Panc1 (cell line): ENCODE measurements around the gene POLD1. TPM values are rescaled to one million over a fixed set of nuclear protein-coding genes. Genes with fewer than 3 reads are reported as not detected.

Experiments
- ATAC-seq: fragments of 200-7000 bp; cut with Tn5 transposase; 2 replicates; pipeline ENCODE4 v1.9.1; 2020; ENCODE audit warnings: mild to moderate bottlenecking, moderate library complexity
- BruUV-seq: library from RNA; stranded (reverse); fragments of 400-500 nt; replicated peaks from 2 replicates; lab custom pipeline; 2021; lab: Mats Ljungman, UMichigan
- CTCF ChIA-PET: fragments of 300-600 bp; sonication (Branson Sonifier 250); formaldehyde crosslinking; loops from one replicate; lab custom pipeline; 2022; ENCODE audit warnings: antibody characterized with exemption; lab: Charles Lee
- POLR2A ChIA-PET: fragments of 300-600 bp; sonication (Branson Sonifier 250); formaldehyde crosslinking; loops from one replicate; lab custom pipeline; 2022; ENCODE audit warnings: antibody characterized with exemption; lab: Charles Lee
- DNase-seq: peaks from one replicate; pipeline ENCODE4 v3.0.0-alpha.2; 2010; ENCODE audit warnings: low read depth, low spot score
- H3K27ac ChIP-seq: 2 replicates; pipeline ENCODE4 v1.5.1; 2011; ENCODE audit warnings: mild to moderate bottlenecking, low read length, inconsistent platforms
- H3K27me3 ChIP-seq: fragments of 200-500 bp; sonication (Bioruptor generic); 2 replicates; pipeline ENCODE4 v1.6.0; 2014; ENCODE audit warnings: low read length, inconsistent platforms; ENCODE audit not compliant: control insufficient read depth, insufficient read depth
- H3K36me3 ChIP-seq: fragments of 200-500 bp; sonication (Bioruptor generic); 2 replicates; pipeline ENCODE4 v1.5.1; 2014; ENCODE audit warnings: inconsistent platforms, mild to moderate bottlenecking, low read length, moderate library complexity; ENCODE audit not compliant: control insufficient read depth, insufficient read depth
- H3K4me1 ChIP-seq: 2 replicates; pipeline ENCODE4 v1.5.1; 2011; ENCODE audit warnings: inconsistent platforms, mild to moderate bottlenecking, low read length, moderate library complexity; ENCODE audit not compliant: control insufficient read depth, insufficient read depth
- H3K4me3 ChIP-seq, 2 experiments: 2 replicates each; pipeline ENCODE4 v1.5.1; 2011 to 2012; ENCODE audit warnings: low read depth in 2 of 2, low read length in 2 of 2, mild to moderate bottlenecking in 2 of 2, inconsistent platforms in 1 of 2, moderate library complexity in 1 of 2
- H3K9me3 ChIP-seq: fragments of 200-500 bp; sonication (Bioruptor generic); 2 replicates; pipeline ENCODE4 v1.5.1; 2014; ENCODE audit warnings: low read depth, mild to moderate bottlenecking, inconsistent platforms, low read length, moderate library complexity; ENCODE audit not compliant: control insufficient read depth, insufficient read depth
- POLR2AphosphoS5 ChIP-seq: IDR thresholded peaks from 2 replicates; pipeline ENCODE4 v1.6.1; 2012; ENCODE audit warnings: mild to moderate bottlenecking, low read depth, low read length, moderate library complexity
- SIN3A ChIP-seq: IDR thresholded peaks from 2 replicates; pipeline ENCODE4 v1.6.1; 2012; ENCODE audit warnings: low read depth, mild to moderate bottlenecking, low read length, moderate library complexity, borderline replicate concordance; ENCODE audit not compliant: insufficient read depth
- TCF7L2 ChIP-seq: IDR thresholded peaks from 2 replicates; pipeline ENCODE4 v1.6.1; 2011; ENCODE audit warnings: mild to moderate bottlenecking, low read depth, low read length, inconsistent platforms
- in situ Hi-C: cut with HindIII; loops from 2 replicates; pipeline ENCODE4 v1.10.0; 2016; ENCODE audit warnings: low sequenced_read_pairs, low pct_unique_long_range_greater_than_20kb
- intact Hi-C: fragments of 100-400 bp; cut with micrococcal nuclease; formaldehyde crosslinking; loops from one replicate; pipeline ENCODE4 v1.10.0; 2022; ENCODE audit not compliant: unreplicated experiment
- total RNA-seq: library from RNA; stranded (reverse); gene quantifications from one replicate; pipeline ENCODE4 v1.2.1, GENCODE V29; 2021; ENCODE audit not compliant: unreplicated experiment
- TF ChIP-seq, protein P1 (sequence below): fragments of 450-650 bp; IDR thresholded peaks from 2 replicates; pipeline ENCODE4 v1.5.1; 2017; ENCODE audit warnings: mild to moderate bottlenecking
- TF ChIP-seq, protein P2 (sequence below), 2 experiments: IDR thresholded peaks; 2 replicates each; pipeline ENCODE4 v1.6.1; 2011 to 2012; ENCODE audit warnings: low read depth in 2 of 2, control low read depth in 1 of 2, low read length in 1 of 2, mild to moderate bottlenecking in 1 of 2, moderate library complexity in 1 of 2; ENCODE audit not compliant: insufficient read depth in 1 of 2

Gene POLD1
- total RNA-seq, 1 experiment from 2014 or later, result 71.7 TPM

DNA sequence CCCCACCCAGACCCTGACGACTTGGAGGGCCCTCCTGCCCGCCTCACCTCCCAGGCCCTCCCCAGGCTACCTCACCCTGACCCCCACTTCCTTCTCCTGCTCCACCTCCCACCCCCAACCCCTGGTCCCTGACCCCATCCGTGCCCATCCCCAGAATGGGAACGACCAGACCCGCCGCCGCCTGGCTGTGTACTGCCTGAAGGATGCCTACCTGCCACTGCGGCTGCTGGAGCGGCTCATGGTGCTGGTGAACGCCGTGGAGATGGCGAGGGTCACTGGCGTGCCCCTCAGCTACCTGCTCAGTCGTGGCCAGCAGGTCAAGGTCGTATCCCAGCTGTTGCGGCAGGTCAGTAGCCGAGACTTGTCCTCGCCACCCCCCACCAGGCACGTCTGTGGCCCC is 22.7 kb downstream of the POLD1 start:
- H3K4me1 ChIP-seq, result no peaks in the 10 kb centered on the region
- no peak for ATAC-seq
- H3K36me3 ChIP-seq, result no peaks in the 10 kb centered on the region
- no TSS peak for BruUV-seq
- intact Hi-C loops, result no loop called here
- H3K27ac ChIP-seq, result no peak overlapping the region
- DNase-seq, result no peak
- in situ Hi-C loops, result no loop called here
- H3K4me3 ChIP-seq, result no peak overlapping the region
- TF ChIP-seq POLR2AphosphoS5 (no peak), SIN3A (no peak), TCF7L2 (no peak)
- TF ChIP-seq, protein P1, sequence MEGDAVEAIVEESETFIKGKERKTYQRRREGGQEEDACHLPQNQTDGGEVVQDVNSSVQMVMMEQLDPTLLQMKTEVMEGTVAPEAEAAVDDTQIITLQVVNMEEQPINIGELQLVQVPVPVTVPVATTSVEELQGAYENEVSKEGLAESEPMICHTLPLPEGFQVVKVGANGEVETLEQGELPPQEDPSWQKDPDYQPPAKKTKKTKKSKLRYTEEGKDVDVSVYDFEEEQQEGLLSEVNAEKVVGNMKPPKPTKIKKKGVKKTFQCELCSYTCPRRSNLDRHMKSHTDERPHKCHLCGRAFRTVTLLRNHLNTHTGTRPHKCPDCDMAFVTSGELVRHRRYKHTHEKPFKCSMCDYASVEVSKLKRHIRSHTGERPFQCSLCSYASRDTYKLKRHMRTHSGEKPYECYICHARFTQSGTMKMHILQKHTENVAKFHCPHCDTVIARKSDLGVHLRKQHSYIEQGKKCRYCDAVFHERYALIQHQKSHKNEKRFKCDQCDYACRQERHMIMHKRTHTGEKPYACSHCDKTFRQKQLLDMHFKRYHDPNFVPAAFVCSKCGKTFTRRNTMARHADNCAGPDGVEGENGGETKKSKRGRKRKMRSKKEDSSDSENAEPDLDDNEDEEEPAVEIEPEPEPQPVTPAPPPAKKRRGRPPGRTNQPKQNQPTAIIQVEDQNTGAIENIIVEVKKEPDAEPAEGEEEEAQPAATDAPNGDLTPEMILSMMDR, result no peak
- TF ChIP-seq, protein P2, sequence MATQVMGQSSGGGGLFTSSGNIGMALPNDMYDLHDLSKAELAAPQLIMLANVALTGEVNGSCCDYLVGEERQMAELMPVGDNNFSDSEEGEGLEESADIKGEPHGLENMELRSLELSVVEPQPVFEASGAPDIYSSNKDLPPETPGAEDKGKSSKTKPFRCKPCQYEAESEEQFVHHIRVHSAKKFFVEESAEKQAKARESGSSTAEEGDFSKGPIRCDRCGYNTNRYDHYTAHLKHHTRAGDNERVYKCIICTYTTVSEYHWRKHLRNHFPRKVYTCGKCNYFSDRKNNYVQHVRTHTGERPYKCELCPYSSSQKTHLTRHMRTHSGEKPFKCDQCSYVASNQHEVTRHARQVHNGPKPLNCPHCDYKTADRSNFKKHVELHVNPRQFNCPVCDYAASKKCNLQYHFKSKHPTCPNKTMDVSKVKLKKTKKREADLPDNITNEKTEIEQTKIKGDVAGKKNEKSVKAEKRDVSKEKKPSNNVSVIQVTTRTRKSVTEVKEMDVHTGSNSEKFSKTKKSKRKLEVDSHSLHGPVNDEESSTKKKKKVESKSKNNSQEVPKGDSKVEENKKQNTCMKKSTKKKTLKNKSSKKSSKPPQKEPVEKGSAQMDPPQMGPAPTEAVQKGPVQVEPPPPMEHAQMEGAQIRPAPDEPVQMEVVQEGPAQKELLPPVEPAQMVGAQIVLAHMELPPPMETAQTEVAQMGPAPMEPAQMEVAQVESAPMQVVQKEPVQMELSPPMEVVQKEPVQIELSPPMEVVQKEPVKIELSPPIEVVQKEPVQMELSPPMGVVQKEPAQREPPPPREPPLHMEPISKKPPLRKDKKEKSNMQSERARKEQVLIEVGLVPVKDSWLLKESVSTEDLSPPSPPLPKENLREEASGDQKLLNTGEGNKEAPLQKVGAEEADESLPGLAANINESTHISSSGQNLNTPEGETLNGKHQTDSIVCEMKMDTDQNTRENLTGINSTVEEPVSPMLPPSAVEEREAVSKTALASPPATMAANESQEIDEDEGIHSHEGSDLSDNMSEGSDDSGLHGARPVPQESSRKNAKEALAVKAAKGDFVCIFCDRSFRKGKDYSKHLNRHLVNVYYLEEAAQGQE (IDR thresholded peaks at IDR 0.05; ENCODE audit: insufficient read depth in 1 of 2, low read depth in 2 of 2, low read length in 1 of 2), result no peak
- ChIA-PET POLR2A (no interaction called here), CTCF (interaction anchor here (0.7 kb wide), 1 partner anchor 72 kb away, joined by 10 read pairs; no protein-coding TSS in a partner anchor)
- no peaks in the 10 kb centered on the region for H3K27me3 ChIP-seq
- no peaks in the 10 kb centered on the region for H3K9me3 ChIP-seq

DNA sequence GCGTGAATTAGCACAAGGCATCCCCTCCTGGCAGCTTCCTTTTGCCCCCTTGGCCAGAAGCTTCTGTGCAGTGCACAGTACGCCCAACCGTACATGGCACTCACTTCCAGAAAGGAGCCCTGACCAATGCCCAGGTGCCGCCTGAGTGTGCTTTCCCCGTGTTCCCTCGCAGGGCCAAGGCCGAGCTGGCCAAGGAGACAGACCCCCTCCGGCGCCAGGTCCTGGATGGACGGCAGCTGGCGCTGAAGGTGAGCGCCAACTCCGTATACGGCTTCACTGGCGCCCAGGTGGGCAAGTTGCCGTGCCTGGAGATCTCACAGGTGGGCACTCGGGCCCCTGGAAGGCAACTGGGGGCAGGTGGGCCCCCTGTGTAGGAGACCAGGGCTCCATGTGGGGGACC is 25.2 kb downstream of the POLD1 start:
- H3K4me1 ChIP-seq, result no peaks in the 10 kb centered on the region
- no peaks in the 10 kb centered on the region for H3K36me3 ChIP-seq
- no peak for DNase-seq
- H3K27ac ChIP-seq, result no peak overlapping the region
- H3K27me3 ChIP-seq, result no peaks in the 10 kb centered on the region
- TF ChIP-seq, protein P1, result no peak
- TF ChIP-seq, protein P2 (IDR thresholded peaks at IDR 0.05; ENCODE audit: insufficient read depth in 1 of 2, low read depth in 2 of 2, low read length in 1 of 2), result no peak
- TF ChIP-seq SIN3A (no peak), TCF7L2 (no peak), POLR2AphosphoS5 (no peak)
- ChIA-PET CTCF (no interaction called here), POLR2A (no interaction called here)
- no peaks in the 10 kb centered on the region for H3K9me3 ChIP-seq
- intact Hi-C loops (no loop called here), in situ Hi-C loops (no loop called here)
- ATAC-seq, result no peak
- no peak overlapping the region for H3K4me3 ChIP-seq
- BruUV-seq, result no TSS peak
